A549 (cell line): ENCODE data around the gene MLLT1. TPM values are rescaled to one million over a fixed set of nuclear protein-coding genes. Genes with fewer than 3 reads are reported as not detected.

Source experiments
- ATAC-seq, 2 experiments: fragments of 200-7000 bp in 1 of 2; fragments of >200 bp in 1 of 2; cut with Nextera tagmentation in 1 of 2; cut with Tn5 transposase in 1 of 2; 3 replicates each; pipeline versions ENCODE4 v1.8.0 to v1.9.1; 2018 to 2020; ENCODE audit warnings: mild to moderate bottlenecking in 1 of 2, moderate library complexity in 1 of 2
- CTCF ChIA-PET: fragments of 300-600 bp; sonication (Branson Sonifier 250); formaldehyde crosslinking; extraction: SDS; loops from one replicate; lab custom pipeline; 2021; ENCODE audit warnings: antibody characterized with exemption, inconsistent platforms; lab: Yijun Ruan, JAX
- POLR2A ChIA-PET: fragments of 350-600 bp; formaldehyde crosslinking; extraction: SDS; loops from one replicate; lab custom pipeline; 2021; ENCODE audit warnings: antibody characterized with exemption, inconsistent platforms; lab: Yijun Ruan, JAX
- DNase-seq, 2 experiments: peaks; one replicate each; pipeline versions ENCODE4 v3.0.0 to v3.0.0-alpha.2; 2011 to 2016; ENCODE audit warnings: low read depth in 1 of 2, low spot score in 1 of 2
- FAIRE-seq: peaks from 2 replicates; lab custom pipeline; 2011; peaks lifted over from hg19 to GRCh38; lab: Jason Lieb, UNC
- H3K27ac ChIP-seq, 2 experiments: fragments of >200 bp; sonication (Bioruptor Twin); formaldehyde crosslinking; 3 replicates each; pipeline ENCODE4 v1.5.1; 2016 to 2017
- H3K4me1 ChIP-seq: fragments of >200 bp; sonication (Bioruptor Twin); formaldehyde crosslinking; 3 replicates; pipeline ENCODE4 v1.6.1; 2016
- H3K4me2 ChIP-seq: fragments of >200 bp; sonication (Bioruptor Twin); formaldehyde crosslinking; 3 replicates; pipeline ENCODE4 v1.6.1; 2016
- H3K4me3 ChIP-seq: fragments of >200 bp; sonication (Bioruptor Twin); formaldehyde crosslinking; 3 replicates; pipeline ENCODE4 v1.5.1; 2016
- H3K9me3 ChIP-seq: fragments of >200 bp; sonication (Bioruptor Twin); formaldehyde crosslinking; 3 replicates; pipeline ENCODE4 v1.6.1; 2016
- BCL3 ChIP-seq: fragments of >200 bp; sonication (Bioruptor Twin); formaldehyde crosslinking; IDR thresholded peaks from 3 replicates; pipeline ENCODE4 v1.6.1; 2016
- CEBPB ChIP-seq, 2 experiments: fragments of >200 bp in 1 of 2; sonication (Bioruptor Twin) in 1 of 2; formaldehyde crosslinking in 1 of 2; IDR thresholded peaks; 2 replicates each; pipeline ENCODE4 v1.6.1; 2012 to 2016
- EP300 ChIP-seq, 2 experiments: fragments of >200 bp; sonication (Bioruptor Twin); formaldehyde crosslinking; IDR thresholded peaks; 2 replicates in 1 of 2; 3 replicates in 1 of 2; pipeline ENCODE4 v1.6.1; 2016 to 2017
- ESRRA ChIP-seq: fragments of 150-350 bp; IDR thresholded peaks from 2 replicates; pipeline ENCODE4 v1.6.1; 2014; ENCODE audit warnings: mild to moderate bottlenecking, low read length, borderline replicate concordance
- HDAC2 ChIP-seq: fragments of 200-600 bp; sonication (generic); IDR thresholded peaks from 2 replicates; pipeline ENCODE4 v1.6.1; 2016
- HEYL ChIP-seq: fragments of 250-450 bp; sonication (Bioruptor Pico); IDR thresholded peaks from 2 replicates; pipeline ENCODE4 v1.8.0; 2021; ENCODE audit warnings: mild to moderate bottlenecking, moderate library complexity
- HMGXB4 ChIP-seq: fragments of 250-450 bp; sonication (Bioruptor Pico); IDR thresholded peaks from 2 replicates; pipeline ENCODE4 v1.5.0; 2021; ENCODE audit warnings: mild to moderate bottlenecking, moderate library complexity, borderline replicate concordance
- HOXA7 ChIP-seq: fragments of 250-450 bp; sonication (Bioruptor Pico); IDR thresholded peaks from 2 replicates; pipeline ENCODE4 v1.5.0; 2020; ENCODE audit warnings: mild to moderate bottlenecking, moderate library complexity
- JUNB ChIP-seq: fragments of >200 bp; sonication (Bioruptor Twin); formaldehyde crosslinking; IDR thresholded peaks from 2 replicates; pipeline ENCODE4 v1.6.1; 2016
- KDM1A ChIP-seq: fragments of 200-600 bp; sonication (generic); IDR thresholded peaks from 2 replicates; pipeline ENCODE4 v1.6.1; 2016; ENCODE audit warnings: low read depth, mild to moderate bottlenecking
- MAFK ChIP-seq: fragments of 450-650 bp; IDR thresholded peaks from 2 replicates; pipeline ENCODE4 v1.6.1; 2014; ENCODE audit not compliant: partially characterized antibody
- MYC ChIP-seq: IDR thresholded peaks from 2 replicates; pipeline ENCODE4 v1.6.1; 2012; ENCODE audit warnings: mild to moderate bottlenecking, inconsistent platforms, low read length, improper control_type of control experiment, borderline replicate concordance
- NFE2L2 ChIP-seq: fragments of 150-350 bp; conservative IDR thresholded peaks from 2 replicates; pipeline ENCODE4 v1.6.1; 2014; ENCODE audit warnings: low read length
- NPAS2 ChIP-seq: fragments of 250-450 bp; sonication (Bioruptor Pico); IDR thresholded peaks from 2 replicates; pipeline ENCODE4 v1.8.0; 2022; ENCODE audit warnings: mild to moderate bottlenecking, moderate library complexity, borderline replicate concordance
- NR3C1 ChIP-seq: fragments of >200 bp; sonication (Bioruptor Twin); formaldehyde crosslinking; IDR thresholded peaks from 3 replicates; pipeline ENCODE4 v1.6.1; 2017
- PBX3 ChIP-seq: IDR thresholded peaks from 2 replicates; pipeline ENCODE4 v1.6.1; 2012
- RAD21 ChIP-seq, 2 experiments: fragments of >200 bp in 1 of 2; sonication (Bioruptor Twin) in 1 of 2; formaldehyde crosslinking in 1 of 2; IDR thresholded peaks in 1 of 2; conservative IDR thresholded peaks in 1 of 2; 2 replicates in 1 of 2; 3 replicates in 1 of 2; pipeline ENCODE4 v1.6.1; 2012 to 2018; ENCODE audit warnings: inconsistent platforms in 1 of 2
- REST ChIP-seq: fragments of 200-600 bp; sonication (generic); IDR thresholded peaks from 2 replicates; pipeline ENCODE4 v1.6.1; 2016; ENCODE audit warnings: antibody characterized with exemption, mild to moderate bottlenecking, moderate library complexity
- RNF2 ChIP-seq: fragments of 200-600 bp; sonication (generic); IDR thresholded peaks from 2 replicates; pipeline ENCODE4 v1.6.1; 2016; ENCODE audit warnings: low read depth, mild to moderate bottlenecking, antibody characterized with exemption, moderate library complexity, borderline replicate concordance
- TP53 ChIP-seq: fragments of 250-450 bp; sonication (Bioruptor Pico); IDR thresholded peaks from 2 replicates; pipeline ENCODE4 v1.5.0; 2021; ENCODE audit warnings: mild to moderate bottlenecking, moderate library complexity
- ZC3H11A ChIP-seq: fragments of 450-650 bp; IDR thresholded peaks from 2 replicates; pipeline ENCODE4 v1.6.1; 2014; ENCODE audit warnings: antibody characterized with exemption, mild to moderate bottlenecking
- WGBS: methylation state at CpG from one replicate; pipeline ENCODE4 v1.1.6; 2017; ENCODE audit errors: missing lambda C conversion rate; 5-methylcytosine and 5-hydroxymethylcytosine counted together
- polyA plus RNA-seq, 4 experiments: library from polyadenylated mRNA; depleted of rRNA in 3 of 4; stranded (reverse); fragments of >200 nt; fragmentation: RNase III in 1 of 4; extraction: RNeasy Plus Mini Kit Qiagen cat#74134 plus additional on column Dnase treatment in 1 of 4; gene quantifications; 2 replicates in 3 of 4; 3 replicates in 1 of 4; pipeline ENCODE4 v1.2.3, GENCODE V29; 2011 to 2017

The MLLT1 gene
- polyA plus RNA-seq, 2 of the 4 experiments (the other 2 are of a cell fraction): 7.4 to 17.5 TPM

- TF ChIP-seq REST (no peak), TP53 (CRISPR knock-in tag) (no peak), BCL3 (no peak)
- TF ChIP-seq, all 56 proteins: peak for 0
Measured at GRCh38 chr19:6185835-6186834, 93.6 kb downstream of the MLLT1 start (continued).

- TF ChIP-seq PBX3 (no peak), NFE2L2 (no peak), RAD21 (conservative IDR thresholded peaks at IDR 0.05 in 1 of 2, IDR thresholded peaks at IDR 0.05 in 1 of 2) (no peak), MYC (no peak), RNF2 (no peak), NR3C1 (no peak), NPAS2 (CRISPR knock-in tag) (no peak), HMGXB4 (CRISPR knock-in tag) (no peak), JUNB (no peak), ZC3H11A (no peak), MAFK (no peak), EP300 (IDR thresholded peaks at IDR 0.05) (no peak), HOXA7 (CRISPR knock-in tag) (no peak), HEYL (CRISPR knock-in tag) (no peak), CEBPB (IDR thresholded peaks at IDR 0.05) (no peak), KDM1A (no peak), ESRRA (no peak), HDAC2 (no peak)
- no peak for ATAC-seq
- H3K9me3 ChIP-seq: peaks cover 12% of the 10 kb centered on the region; the same call in 1 of the 3 replicates
- 43% methylated on average over 10 of the region's 10 CpGs for WGBS
- no peak for FAIRE-seq
- H3K4me2 ChIP-seq: no peak overlapping the region
- H3K4me3 ChIP-seq: no peak overlapping the region
- no peaks in the 10 kb centered on the region for H3K4me1 ChIP-seq
- ChIA-PET CTCF (interaction anchor here (2.3 kb wide), 1 partner anchor 137 kb away, joined by 7 read pairs; no protein-coding TSS in a partner anchor), POLR2A (no interaction called here)
- DNase-seq: no peak
- no peak overlapping the region for H3K27ac ChIP-seq
Measured at GRCh38 chr19:6185093-6185834, 94.5 kb downstream of the MLLT1 start.
